Measurements from ENCODE around the gene FER1L5. TPM values are rescaled to one million over a fixed set of nuclear protein-coding genes. Genes with fewer than 3 reads are reported as not detected.

Gene FER1L5
- total RNA-seq, 1 experiment from 2014 or later: 1.2 TPM

GRCh38 chr2:96596596-96596995 is 46.0 kb upstream of the FER1L5 start:
- CTCF ChIA-PET: no interaction called here
- BruUV-seq (replicated peaks): no TSS peak
- Histone ChIP-seq H3K36me3 (ENCODE audit: insufficient read depth, low read length, poor library complexity, severe bottlenecking) (peaks cover 88% of the 10 kb centered on the region), H3K27ac (ENCODE audit: low read depth, low read length, poor library complexity, severe bottlenecking) (no peak overlapping the region), H3K4me3 (ENCODE audit: low read depth, low read length, poor library complexity, severe bottlenecking) (no peak overlapping the region), H3K27me3 (replicated peaks; ENCODE audit: insufficient read depth, low read depth, low read length, poor library complexity) (no peaks in the 10 kb centered on the region), H3K9me3 (ENCODE audit: low read depth, low read length, poor library complexity, severe bottlenecking) (no peaks in the 10 kb centered on the region), H3K4me1 (ENCODE audit: insufficient read depth, low read length, poor library complexity, severe bottlenecking) (no peaks in the 10 kb centered on the region)
- DNase-seq (ENCODE audit: low spot score): no peak
- TF ChIP-seq EZH2 (IDR thresholded peaks at IDR 0.05; ENCODE audit: borderline replicate concordance, low read depth, low read length, poor library complexity, severe bottlenecking) (no peak), CTCF (conservative IDR thresholded peaks at IDR 0.05; ENCODE audit: low read depth, low read length) (no peak)
- POLR2A ChIA-PET (ENCODE audit: low non-redundant PET): no interaction called here
- intact Hi-C loops (cut with micrococcal nuclease; ENCODE audit: unreplicated experiment): no loop called here

GRCh38 chr2:96599941-96600340 is 42.6 kb upstream of the FER1L5 start:
- intact Hi-C loops (cut with micrococcal nuclease; ENCODE audit: unreplicated experiment): loop anchor here (10.0 kb wide), 1 partner anchor 165 kb away; the partner anchor contains the start of gene CNNM4
- BruUV-seq (replicated peaks): no TSS peak
- Histone ChIP-seq H3K36me3 (ENCODE audit: insufficient read depth, low read length, poor library complexity, severe bottlenecking) (peaks cover 90% of the 10 kb centered on the region), H3K27me3 (replicated peaks; ENCODE audit: insufficient read depth, low read depth, low read length, poor library complexity) (no peaks in the 10 kb centered on the region), H3K9me3 (ENCODE audit: low read depth, low read length, poor library complexity, severe bottlenecking) (no peaks in the 10 kb centered on the region), H3K4me1 (ENCODE audit: insufficient read depth, low read length, poor library complexity, severe bottlenecking) (no peaks in the 10 kb centered on the region), H3K4me3 (ENCODE audit: low read depth, low read length, poor library complexity, severe bottlenecking) (no peak overlapping the region), H3K27ac (ENCODE audit: low read depth, low read length, poor library complexity, severe bottlenecking) (no peak overlapping the region)
- POLR2A ChIA-PET (ENCODE audit: low non-redundant PET): no interaction called here
- TF ChIP-seq CTCF (conservative IDR thresholded peaks at IDR 0.05; ENCODE audit: low read depth, low read length): no peak
- TF ChIP-seq EZH2 (IDR thresholded peaks at IDR 0.05; ENCODE audit: borderline replicate concordance, low read depth, low read length, poor library complexity, severe bottlenecking): no peak
- CTCF ChIA-PET: no interaction called here
- DNase-seq (ENCODE audit: low spot score): no peak

GRCh38 chr2:96601382-96602292 is 40.9 kb upstream of the FER1L5 start:
- BruUV-seq (replicated peaks): no TSS peak
- DNase-seq (ENCODE audit: low spot score): no peak
- H3K36me3 ChIP-seq (ENCODE audit: insufficient read depth, low read length, poor library complexity, severe bottlenecking): peaks cover 93% of the 10 kb centered on the region
- no peak for TF ChIP-seq CTCF (conservative IDR thresholded peaks at IDR 0.05; ENCODE audit: low read depth, low read length)
- no peak for TF ChIP-seq EZH2 (IDR thresholded peaks at IDR 0.05; ENCODE audit: borderline replicate concordance, low read depth, low read length, poor library complexity, severe bottlenecking)
- H3K27ac ChIP-seq (ENCODE audit: low read depth, low read length, poor library complexity, severe bottlenecking): no peak overlapping the region
- H3K4me1 ChIP-seq (ENCODE audit: insufficient read depth, low read length, poor library complexity, severe bottlenecking): no peaks in the 10 kb centered on the region
- intact Hi-C loops (cut with micrococcal nuclease; ENCODE audit: unreplicated experiment): loop anchor here (10.0 kb wide), 1 partner anchor 163 kb away; the partner anchor contains the start of gene CNNM4
- ChIA-PET CTCF (interaction anchor here (0.6 kb wide), 1 partner anchor 177 kb away, joined by 6 read pairs; no protein-coding TSS in a partner anchor), POLR2A (ENCODE audit: low non-redundant PET) (no interaction called here)
- H3K9me3 ChIP-seq (ENCODE audit: low read depth, low read length, poor library complexity, severe bottlenecking): no peaks in the 10 kb centered on the region
- H3K27me3 ChIP-seq (replicated peaks; ENCODE audit: insufficient read depth, low read depth, low read length, poor library complexity): no peaks in the 10 kb centered on the region
- no peak overlapping the region for H3K4me3 ChIP-seq (ENCODE audit: low read depth, low read length, poor library complexity, severe bottlenecking)
